GM12801 (cell line): Measurements from ENCODE around the gene IPO11.

Experiments
- CTCF ChIP-seq: IDR thresholded peaks from one replicate; pipeline ENCODE4 v1.5.1; 2011; ENCODE audit warnings: control low read depth; ENCODE audit not compliant: insufficient read length; ENCODE audit errors: extremely low read depth

Gene IPO11

GRCh38 chr5:62412549-62413329, at the start of gene IPO11:
Gene IPO11 (plus strand): TSS chr5:62412763. CDS start chr5:62437280, 24,517 bp downstream.
- no peak for TF ChIP-seq CTCF

- TF ChIP-seq CTCF: no peak
Observed at GRCh38 chr5:62369039-62369438, 43.5 kb upstream of the IPO11 start.

GRCh38 chr5:62371409-62371808, 41.2 kb upstream of the IPO11 start:
- TF ChIP-seq CTCF: no peak

- no peak for TF ChIP-seq CTCF
Observed at GRCh38 chr5:62372600-62372999, 40.0 kb upstream of the IPO11 start.

- no peak for TF ChIP-seq CTCF
Observed at GRCh38 chr5:62373382-62373781, 39.2 kb upstream of the IPO11 start.

GRCh38 chr5:62374090-62374489, 38.5 kb upstream of the IPO11 start:
- no peak for TF ChIP-seq CTCF

GRCh38 chr5:62375627-62376026, 36.9 kb upstream of the IPO11 start:
- TF ChIP-seq CTCF: no peak

GRCh38 chr5:62376064-62376463, 36.5 kb upstream of the IPO11 start:
- no peak for TF ChIP-seq CTCF
